Activated CD8-positive, alpha-beta memory T cell treated with anti-CD3 and anti-CD28 coated beads, Interleukin-2, amount 50 U/mL, for 48 hours (primary cell): Measurements from ENCODE around the gene CLDN1.

ENCODE experiments used
- DNase-seq: peaks from one replicate; pipeline ENCODE4 v3.0.0-alpha.2; 2020

CLDN1 gene

GRCh38 chr3:190321789-190322603, at the start of gene CLDN1:
CLDN1 (minus strand) TSS chr3:190322446; CDS start chr3:190322206, 240 bp downstream.
- DNase-seq: peak; percentile 93

- DNase-seq: no peak
Observed at GRCh38 chr3:190371152-190371551, 48.9 kb upstream of the CLDN1 start.

- DNase-seq: no peak
Observed at GRCh38 chr3:190370369-190370768, 48.1 kb upstream of the CLDN1 start.

- DNase-seq: no peak
Observed at GRCh38 chr3:190369668-190370295, 47.5 kb upstream of the CLDN1 start.

- DNase-seq: no peak
Observed at GRCh38 chr3:190368881-190369280, 46.6 kb upstream of the CLDN1 start.

- DNase-seq: no peak
Observed at GRCh38 chr3:190366133-190366532, 43.9 kb upstream of the CLDN1 start.

- no peak for DNase-seq
Observed at GRCh38 chr3:190362258-190362657, 40.0 kb upstream of the CLDN1 start.

GRCh38 chr3:190361791-190362190, 39.5 kb upstream of the CLDN1 start:
- DNase-seq: no peak

- DNase-seq: no peak
Observed at GRCh38 chr3:190360228-190360627, 38.0 kb upstream of the CLDN1 start.

- no peak for DNase-seq
Observed at GRCh38 chr3:190359813-190360212, 37.6 kb upstream of the CLDN1 start.

GRCh38 chr3:190357468-190357867, 35.2 kb upstream of the CLDN1 start:
- DNase-seq: no peak

GRCh38 chr3:190356246-190356645, 34.0 kb upstream of the CLDN1 start:
- DNase-seq: no peak

GRCh38 chr3:190352861-190353457, 30.7 kb upstream of the CLDN1 start:
- DNase-seq: no peak

- DNase-seq: no peak
Observed at GRCh38 chr3:190346541-190346940, 24.3 kb upstream of the CLDN1 start.

GRCh38 chr3:190345878-190346277, 23.6 kb upstream of the CLDN1 start:
- no peak for DNase-seq

- no peak for DNase-seq
Observed at GRCh38 chr3:190345027-190345821, 23.0 kb upstream of the CLDN1 start.

- DNase-seq: no peak
Observed at GRCh38 chr3:190340071-190340470, 17.8 kb upstream of the CLDN1 start.

GRCh38 chr3:190339130-190339529, 16.9 kb upstream of the CLDN1 start:
- DNase-seq: no peak

GRCh38 chr3:190338717-190339116, 16.5 kb upstream of the CLDN1 start:
- DNase-seq: no peak

GRCh38 chr3:190337301-190337700, 15.1 kb upstream of the CLDN1 start:
- no peak for DNase-seq

GRCh38 chr3:190336516-190337189, 14.4 kb upstream of the CLDN1 start:
- DNase-seq: no peak

GRCh38 chr3:190333961-190334360, 11.7 kb upstream of the CLDN1 start:
- DNase-seq: no peak
